SU-DHL-6 (cell line): ENCODE results near the gene DRAXIN.

ENCODE experiments used
- EZH2phosphoT487 ChIP-seq: fragments of 200-600 bp; sonication (generic), shearing (Covaris generic); conservative IDR thresholded peaks from 2 replicates; pipeline ENCODE4 v1.6.1; 2018; ENCODE audit warnings: mild to moderate bottlenecking, antibody characterized with exemption, low read length, moderate library complexity, mixed read lengths
- TF ChIP-seq, protein P1 (sequence below): fragments of 200-600 bp; sonication (generic); IDR thresholded peaks from one replicate; pipeline ENCODE4 v1.5.1; 2017; ENCODE audit warnings: antibody characterized with exemption, mild to moderate bottlenecking, low read length, moderate library complexity; ENCODE audit not compliant: insufficient read depth, poor library complexity, severe bottlenecking

DNA sequence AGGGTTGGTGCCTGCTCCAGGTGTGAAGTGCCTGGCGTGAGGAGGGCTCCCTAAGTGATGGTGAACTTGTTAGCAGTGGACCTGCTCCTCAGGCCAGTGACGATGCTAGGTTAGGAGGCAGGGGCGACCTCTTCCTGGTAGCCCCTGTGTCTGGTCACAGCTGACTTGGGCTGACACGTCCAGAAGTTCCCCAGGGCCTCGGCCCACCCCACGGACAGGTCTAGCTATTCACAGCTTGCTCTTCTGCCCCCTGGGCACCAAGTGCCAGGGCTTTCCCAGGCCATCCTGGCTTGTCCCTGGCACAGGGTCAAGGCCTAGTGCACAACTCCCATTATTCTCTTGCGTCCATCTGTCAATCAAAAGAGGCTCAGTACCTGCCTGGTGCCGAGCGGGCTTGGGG lies 59.6 kb downstream of the DRAXIN start:
- TF ChIP-seq, protein P1, sequence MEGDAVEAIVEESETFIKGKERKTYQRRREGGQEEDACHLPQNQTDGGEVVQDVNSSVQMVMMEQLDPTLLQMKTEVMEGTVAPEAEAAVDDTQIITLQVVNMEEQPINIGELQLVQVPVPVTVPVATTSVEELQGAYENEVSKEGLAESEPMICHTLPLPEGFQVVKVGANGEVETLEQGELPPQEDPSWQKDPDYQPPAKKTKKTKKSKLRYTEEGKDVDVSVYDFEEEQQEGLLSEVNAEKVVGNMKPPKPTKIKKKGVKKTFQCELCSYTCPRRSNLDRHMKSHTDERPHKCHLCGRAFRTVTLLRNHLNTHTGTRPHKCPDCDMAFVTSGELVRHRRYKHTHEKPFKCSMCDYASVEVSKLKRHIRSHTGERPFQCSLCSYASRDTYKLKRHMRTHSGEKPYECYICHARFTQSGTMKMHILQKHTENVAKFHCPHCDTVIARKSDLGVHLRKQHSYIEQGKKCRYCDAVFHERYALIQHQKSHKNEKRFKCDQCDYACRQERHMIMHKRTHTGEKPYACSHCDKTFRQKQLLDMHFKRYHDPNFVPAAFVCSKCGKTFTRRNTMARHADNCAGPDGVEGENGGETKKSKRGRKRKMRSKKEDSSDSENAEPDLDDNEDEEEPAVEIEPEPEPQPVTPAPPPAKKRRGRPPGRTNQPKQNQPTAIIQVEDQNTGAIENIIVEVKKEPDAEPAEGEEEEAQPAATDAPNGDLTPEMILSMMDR = no peak
- TF ChIP-seq EZH2phosphoT487 = no peak
